Mesothelial cell of epicardium (in vitro differentiated cells): ENCODE results near the gene CACNA2D1. TPM values are rescaled to one million over a fixed set of nuclear protein-coding genes. Genes with fewer than 3 reads are reported as not detected.
"Not testable (repeated sequence)": the region's sequence is repeated elsewhere in the genome, so short reads cannot be mapped to it uniquely, and the experiment has no call there.

Source experiments
- DNase-seq, 2 experiments: peaks; one replicate each; pipeline ENCODE4 v3.0.0; 2021; ENCODE audit warnings: low spot score in 2 of 2; ENCODE audit not compliant: unreplicated experiment in 2 of 2
- H3K27ac Mint-ChIP-seq: 2 replicates; pipeline ENCODE4 v1.8.0; 2021; ENCODE audit warnings: mixed read lengths
- H3K27me3 Mint-ChIP-seq: 2 replicates; pipeline ENCODE4 v1.8.0; 2021; ENCODE audit warnings: low read depth, mixed read lengths
- H3K36me3 Mint-ChIP-seq: 2 replicates; pipeline ENCODE4 v1.8.0; 2021; ENCODE audit warnings: mixed read lengths
- H3K4me1 Mint-ChIP-seq: 2 replicates; pipeline ENCODE4 v1.8.0; 2021; ENCODE audit warnings: mixed read lengths
- H3K4me3 Mint-ChIP-seq: 2 replicates; pipeline ENCODE4 v1.8.0; 2021; ENCODE audit warnings: mild to moderate bottlenecking, moderate library complexity, mixed read lengths
- H3K9me3 Mint-ChIP-seq: 2 replicates; pipeline ENCODE4 v1.8.0; 2021; ENCODE audit warnings: mixed read lengths
- total RNA-seq: library from RNA; stranded (reverse); gene quantifications from 3 replicates; pipeline ENCODE4 v1.2.1, GENCODE V29; 2021
- TF ChIP-seq, protein P1 (sequence below): fragments of 200-600 bp; sonication (generic); IDR thresholded peaks from one replicate; pipeline ENCODE4 v1.5.0; 2021; ENCODE audit warnings: antibody characterized with exemption; ENCODE audit not compliant: unreplicated experiment

The CACNA2D1 gene
- total RNA-seq, 1 donor from 2014 or later = 14.7 TPM

DNA sequence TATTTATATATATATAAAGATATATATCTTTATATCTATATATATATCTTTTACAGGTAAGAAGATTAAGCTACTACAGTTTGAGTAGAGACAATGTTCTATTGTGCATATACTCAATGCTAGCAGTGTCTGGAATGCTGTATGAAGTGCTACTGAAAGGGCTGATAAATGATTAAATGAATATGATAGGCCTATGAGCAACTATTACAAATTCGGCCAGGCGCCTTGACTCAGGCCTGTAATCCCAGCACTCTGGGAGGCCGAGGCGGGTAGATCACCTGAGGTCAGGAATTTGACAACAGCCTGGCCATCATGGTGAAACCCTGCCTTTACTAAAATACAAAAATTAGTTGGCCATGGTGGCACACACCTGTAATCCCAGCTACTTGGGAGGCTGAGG is 297.1 kb downstream of the CACNA2D1 start:
- DNase-seq = no peak
- H3K9me3 Mint-ChIP-seq = no peaks in the 10 kb centered on the region
- no peaks in the 10 kb centered on the region for H3K36me3 Mint-ChIP-seq
- H3K4me1 Mint-ChIP-seq = no peaks in the 10 kb centered on the region
- H3K4me3 Mint-ChIP-seq = no peak overlapping the region
- TF ChIP-seq, protein P1, sequence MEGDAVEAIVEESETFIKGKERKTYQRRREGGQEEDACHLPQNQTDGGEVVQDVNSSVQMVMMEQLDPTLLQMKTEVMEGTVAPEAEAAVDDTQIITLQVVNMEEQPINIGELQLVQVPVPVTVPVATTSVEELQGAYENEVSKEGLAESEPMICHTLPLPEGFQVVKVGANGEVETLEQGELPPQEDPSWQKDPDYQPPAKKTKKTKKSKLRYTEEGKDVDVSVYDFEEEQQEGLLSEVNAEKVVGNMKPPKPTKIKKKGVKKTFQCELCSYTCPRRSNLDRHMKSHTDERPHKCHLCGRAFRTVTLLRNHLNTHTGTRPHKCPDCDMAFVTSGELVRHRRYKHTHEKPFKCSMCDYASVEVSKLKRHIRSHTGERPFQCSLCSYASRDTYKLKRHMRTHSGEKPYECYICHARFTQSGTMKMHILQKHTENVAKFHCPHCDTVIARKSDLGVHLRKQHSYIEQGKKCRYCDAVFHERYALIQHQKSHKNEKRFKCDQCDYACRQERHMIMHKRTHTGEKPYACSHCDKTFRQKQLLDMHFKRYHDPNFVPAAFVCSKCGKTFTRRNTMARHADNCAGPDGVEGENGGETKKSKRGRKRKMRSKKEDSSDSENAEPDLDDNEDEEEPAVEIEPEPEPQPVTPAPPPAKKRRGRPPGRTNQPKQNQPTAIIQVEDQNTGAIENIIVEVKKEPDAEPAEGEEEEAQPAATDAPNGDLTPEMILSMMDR = no peak
- no peak overlapping the region for H3K27ac Mint-ChIP-seq
- no peaks in the 10 kb centered on the region for H3K27me3 Mint-ChIP-seq

DNA sequence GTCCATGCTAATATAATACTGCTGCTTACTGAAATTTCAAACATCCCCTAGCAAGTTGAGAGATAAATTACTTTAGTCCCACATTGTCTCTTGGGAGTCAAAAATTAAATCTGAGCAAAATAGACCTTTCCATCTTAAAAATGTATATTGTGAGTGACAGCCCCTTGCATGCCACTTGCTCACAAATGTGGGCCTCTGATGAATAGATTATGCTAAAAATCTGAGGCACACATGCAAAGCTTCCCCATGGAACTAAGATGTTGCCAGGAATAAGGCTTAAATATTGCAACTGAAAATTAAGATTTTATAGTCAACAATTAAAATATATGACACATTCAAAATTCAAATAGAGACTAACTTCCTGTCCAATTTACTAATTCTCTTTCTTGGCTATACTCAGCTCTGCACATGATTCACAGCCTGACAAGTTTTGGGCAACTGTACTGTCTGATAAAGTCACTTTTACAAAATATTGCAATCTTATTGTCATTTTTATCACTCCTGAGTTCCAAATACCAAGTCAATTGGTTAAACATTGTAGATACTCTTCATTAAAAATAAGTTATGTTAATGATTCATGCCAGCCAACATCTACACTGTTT is 301.2 kb downstream of the CACNA2D1 start:
- TF ChIP-seq, protein P1 = no peak
- Mint-ChIP-seq H3K36me3 (no peaks in the 10 kb centered on the region), H3K27ac (no peak overlapping the region), H3K4me3 (no peak overlapping the region), H3K9me3 (no peaks in the 10 kb centered on the region), H3K27me3 (no peaks in the 10 kb centered on the region), H3K4me1 (no peaks in the 10 kb centered on the region)
- no peak for DNase-seq

DNA sequence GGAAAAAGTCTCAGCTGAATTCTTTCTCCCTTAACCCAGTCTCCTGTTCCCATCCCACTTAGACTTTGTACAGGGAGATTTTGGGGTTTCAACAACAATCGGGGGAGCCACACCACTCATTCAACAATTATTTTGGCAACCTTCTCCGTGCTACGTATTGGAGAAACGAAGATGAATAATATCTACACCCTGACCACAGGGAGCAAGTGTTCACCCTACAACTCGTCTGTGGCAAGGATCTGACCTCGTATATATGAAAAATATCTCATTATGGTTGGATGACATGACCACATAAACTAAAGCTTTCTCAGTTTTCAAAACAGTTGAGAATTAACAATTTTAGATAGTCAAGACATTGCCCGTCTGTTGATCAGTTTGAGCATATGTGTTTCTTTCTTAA is 302.1 kb downstream of the CACNA2D1 start:
- Mint-ChIP-seq H3K27ac (no peak overlapping the region), H3K27me3 (no peaks in the 10 kb centered on the region), H3K4me1 (no peaks in the 10 kb centered on the region), H3K36me3 (no peaks in the 10 kb centered on the region), H3K4me3 (no peak overlapping the region), H3K9me3 (no peaks in the 10 kb centered on the region)
- TF ChIP-seq, protein P1 = no peak
- no peak for DNase-seq

DNA sequence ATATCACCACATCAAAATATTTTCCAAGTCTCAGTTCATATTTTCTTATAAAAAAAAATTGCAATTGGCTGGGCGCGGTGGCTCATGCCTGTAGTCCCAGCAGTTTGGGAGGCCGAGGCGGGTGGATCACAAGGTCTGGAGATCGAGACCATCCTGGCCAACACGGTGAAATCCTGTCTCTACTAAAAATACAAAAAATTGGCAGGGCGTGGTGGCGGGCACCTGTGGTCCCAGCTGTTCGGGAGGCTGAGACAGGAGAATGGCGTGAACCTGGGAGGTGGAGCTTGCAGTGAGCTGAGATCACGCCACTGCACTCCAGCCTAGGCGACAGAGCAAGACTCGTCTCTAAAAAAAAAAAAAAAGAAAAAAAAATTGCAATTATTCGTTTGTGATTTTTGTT is 303.0 kb downstream of the CACNA2D1 start:
- H3K27ac Mint-ChIP-seq, H3K4me3 Mint-ChIP-seq, H3K4me1 Mint-ChIP-seq, H3K36me3 Mint-ChIP-seq, H3K9me3 Mint-ChIP-seq, DNase-seq, H3K27me3 Mint-ChIP-seq: not testable (repeated sequence)

DNA sequence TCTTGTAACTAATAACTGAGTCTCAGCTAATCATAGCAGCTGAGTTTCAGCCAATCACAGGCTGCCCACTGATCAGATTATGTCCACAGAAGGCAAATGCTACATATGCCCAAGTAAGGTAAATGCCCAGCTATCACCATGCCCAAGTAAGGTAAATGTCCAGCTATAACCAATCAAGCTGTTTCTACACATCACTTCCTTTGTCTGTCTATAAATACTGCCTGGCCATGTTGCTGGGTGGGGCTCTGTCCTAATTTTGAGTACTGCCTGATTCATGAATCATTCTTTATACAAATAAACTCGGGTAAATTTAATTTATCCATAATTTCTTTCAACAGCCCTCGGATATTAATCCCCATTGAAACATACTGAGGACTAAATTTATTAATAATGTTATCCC is 312.4 kb downstream of the CACNA2D1 start:
- Mint-ChIP-seq H3K4me3 (no peak overlapping the region), H3K4me1 (no peaks in the 10 kb centered on the region), H3K36me3 (no peaks in the 10 kb centered on the region), H3K9me3 (no peaks in the 10 kb centered on the region), H3K27me3 (no peaks in the 10 kb centered on the region), H3K27ac (no peak overlapping the region)
- TF ChIP-seq, protein P1 = no peak
- DNase-seq = no peak

DNA sequence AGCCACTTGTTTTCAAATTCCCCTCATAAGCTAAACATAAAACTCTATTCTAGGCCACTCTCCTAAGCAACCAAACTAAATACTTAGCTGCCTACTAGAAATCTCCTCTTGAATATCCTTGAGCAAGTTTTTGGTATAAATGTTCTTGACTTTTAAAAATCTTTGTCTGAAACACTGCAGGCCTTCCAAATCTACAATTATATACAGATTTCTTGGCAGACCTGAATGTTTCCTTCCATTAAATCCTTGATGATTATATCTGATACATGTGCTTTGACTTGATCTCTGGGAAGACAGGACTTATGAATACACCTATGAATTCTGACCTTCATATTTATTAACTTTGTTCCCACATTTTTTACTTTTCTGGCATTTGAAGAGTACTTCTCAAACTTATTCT is 314.5 kb downstream of the CACNA2D1 start:
- Mint-ChIP-seq H3K27me3 (no peaks in the 10 kb centered on the region), H3K4me1 (no peaks in the 10 kb centered on the region), H3K4me3 (no peak overlapping the region), H3K27ac (no peak overlapping the region), H3K36me3 (peaks cover 5% of the 10 kb centered on the region), H3K9me3 (peaks cover 16% of the 10 kb centered on the region)
- no peak for DNase-seq
- TF ChIP-seq, protein P1 = no peak
